ENCODE data around the gene KMT2C.

DNA sequence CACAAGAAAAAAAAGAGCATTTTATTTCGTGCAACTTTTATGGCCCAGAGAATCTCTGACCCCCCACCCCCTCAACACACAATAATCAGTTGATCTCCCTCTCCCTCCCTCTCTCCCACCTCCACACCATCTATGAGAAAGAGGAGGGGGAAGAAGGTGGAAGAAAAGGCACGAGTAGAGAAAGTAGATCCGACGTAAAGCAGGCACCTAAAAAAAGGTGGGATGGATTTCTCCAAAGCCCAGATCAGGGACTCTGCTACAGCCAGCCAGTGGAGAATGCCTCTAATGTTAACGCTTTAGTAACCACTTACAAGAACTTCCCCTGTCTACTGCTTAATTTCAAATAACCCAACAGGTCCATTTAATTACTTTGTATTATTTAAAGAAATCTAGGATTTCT lies 24.4 kb downstream of the KMT2C start:
- TF ChIP-seq, protein P1, sequence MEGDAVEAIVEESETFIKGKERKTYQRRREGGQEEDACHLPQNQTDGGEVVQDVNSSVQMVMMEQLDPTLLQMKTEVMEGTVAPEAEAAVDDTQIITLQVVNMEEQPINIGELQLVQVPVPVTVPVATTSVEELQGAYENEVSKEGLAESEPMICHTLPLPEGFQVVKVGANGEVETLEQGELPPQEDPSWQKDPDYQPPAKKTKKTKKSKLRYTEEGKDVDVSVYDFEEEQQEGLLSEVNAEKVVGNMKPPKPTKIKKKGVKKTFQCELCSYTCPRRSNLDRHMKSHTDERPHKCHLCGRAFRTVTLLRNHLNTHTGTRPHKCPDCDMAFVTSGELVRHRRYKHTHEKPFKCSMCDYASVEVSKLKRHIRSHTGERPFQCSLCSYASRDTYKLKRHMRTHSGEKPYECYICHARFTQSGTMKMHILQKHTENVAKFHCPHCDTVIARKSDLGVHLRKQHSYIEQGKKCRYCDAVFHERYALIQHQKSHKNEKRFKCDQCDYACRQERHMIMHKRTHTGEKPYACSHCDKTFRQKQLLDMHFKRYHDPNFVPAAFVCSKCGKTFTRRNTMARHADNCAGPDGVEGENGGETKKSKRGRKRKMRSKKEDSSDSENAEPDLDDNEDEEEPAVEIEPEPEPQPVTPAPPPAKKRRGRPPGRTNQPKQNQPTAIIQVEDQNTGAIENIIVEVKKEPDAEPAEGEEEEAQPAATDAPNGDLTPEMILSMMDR (CRISPR knock-in tag; IDR thresholded peaks at IDR 0.05): no peak
- TF ChIP-seq GATAD2A (CRISPR knock-in tag; IDR thresholded peaks at IDR 0.05) (no peak), ZFX (CRISPR knock-in tag; IDR thresholded peaks at IDR 0.05; ENCODE audit: low read depth) (no peak), ZNF451 (CRISPR knock-in tag; IDR thresholded peaks at IDR 0.05) (no peak), PHF8 (CRISPR knock-in tag; IDR thresholded peaks at IDR 0.05) (no peak)
